Hepatocyte (in vitro differentiated cells): ENCODE data around the gene VOPP1.

Experiments
- CTCF ChIP-seq: fragments of 200-600 bp; sonication (generic); IDR thresholded peaks from 2 replicates; pipeline ENCODE4 v1.5.1; 2016; ENCODE audit warnings: antibody characterized with exemption, mild to moderate bottlenecking; ENCODE audit not compliant: poor library complexity
- EZH2 ChIP-seq: fragments of 200-600 bp; sonication (generic); IDR thresholded peaks from 2 replicates; pipeline ENCODE4 v1.6.1; 2016; ENCODE audit warnings: antibody characterized with exemption, mild to moderate bottlenecking, borderline replicate concordance
- EZH2phosphoT487 ChIP-seq: fragments of 200-600 bp; sonication (generic); IDR thresholded peaks from one replicate; pipeline ENCODE4 v1.6.1; 2018; ENCODE audit warnings: antibody characterized with exemption, mild to moderate bottlenecking, low read depth, moderate library complexity; ENCODE audit not compliant: unreplicated experiment, severe bottlenecking

GRCh38 chr7:55464422-55464821, 107.9 kb downstream of the VOPP1 start:
- TF ChIP-seq EZH2phosphoT487: no peak
- no peak for TF ChIP-seq CTCF
- no peak for TF ChIP-seq EZH2
